ENCODE results near the gene C3orf52. TPM values are rescaled to one million over a fixed set of nuclear protein-coding genes. Genes with fewer than 3 reads are reported as not detected.

C3orf52 gene
- total RNA-seq, 1 experiment from 2014 or later, result 14.3 TPM

- Mint-ChIP-seq H3K27me3 (ENCODE audit: low read depth) (no peaks in the 10 kb centered on the region), H3K4me3 (no peak overlapping the region), H3K27ac (peak overlapping the region; percentile 65), H3K4me1 (peaks cover 59% of the 10 kb centered on the region), H3K36me3 (peaks cover 4% of the 10 kb centered on the region; the same call in 1 of the 2 replicates), H3K9me3 (no peaks in the 10 kb centered on the region)
- peak; percentile 51 for ATAC-seq
- ChIA-PET POLR2A (no interaction called here), CTCF (interaction anchor here (5.4 to 8.7 kb wide), 2 partner anchors 9 to 17 kb away, joined by 44 to 73 read pairs; no protein-coding TSS in a partner anchor)
- DNase-seq (ENCODE audit: low spot score), result no peak
- TF ChIP-seq SOX15 (CRISPR knock-in tag; IDR thresholded peaks at IDR 0.05) (no peak), IRF2 (CRISPR knock-in tag; IDR thresholded peaks at IDR 0.05; ENCODE audit: borderline replicate concordance, low read depth) (no peak), E2F1 (CRISPR knock-in tag; IDR thresholded peaks at IDR 0.05) (no peak), CREM (CRISPR knock-in tag; IDR thresholded peaks at IDR 0.05) (no peak), ZNF396 (CRISPR knock-in tag; IDR thresholded peaks at IDR 0.05; ENCODE audit: borderline replicate concordance) (no peak), CREB1 (CRISPR knock-in tag; IDR thresholded peaks at IDR 0.05) (no peak), NR2C2 (CRISPR knock-in tag; IDR thresholded peaks at IDR 0.05) (no peak), RELA (CRISPR knock-in tag; IDR thresholded peaks at IDR 0.05; ENCODE audit: borderline replicate concordance) (no peak)
- TF ChIP-seq, protein P1, sequence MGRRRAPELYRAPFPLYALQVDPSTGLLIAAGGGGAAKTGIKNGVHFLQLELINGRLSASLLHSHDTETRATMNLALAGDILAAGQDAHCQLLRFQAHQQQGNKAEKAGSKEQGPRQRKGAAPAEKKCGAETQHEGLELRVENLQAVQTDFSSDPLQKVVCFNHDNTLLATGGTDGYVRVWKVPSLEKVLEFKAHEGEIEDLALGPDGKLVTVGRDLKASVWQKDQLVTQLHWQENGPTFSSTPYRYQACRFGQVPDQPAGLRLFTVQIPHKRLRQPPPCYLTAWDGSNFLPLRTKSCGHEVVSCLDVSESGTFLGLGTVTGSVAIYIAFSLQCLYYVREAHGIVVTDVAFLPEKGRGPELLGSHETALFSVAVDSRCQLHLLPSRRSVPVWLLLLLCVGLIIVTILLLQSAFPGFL (CRISPR knock-in tag; IDR thresholded peaks at IDR 0.05; ENCODE audit: borderline replicate concordance), result no peak
- TF ChIP-seq, protein P2, sequence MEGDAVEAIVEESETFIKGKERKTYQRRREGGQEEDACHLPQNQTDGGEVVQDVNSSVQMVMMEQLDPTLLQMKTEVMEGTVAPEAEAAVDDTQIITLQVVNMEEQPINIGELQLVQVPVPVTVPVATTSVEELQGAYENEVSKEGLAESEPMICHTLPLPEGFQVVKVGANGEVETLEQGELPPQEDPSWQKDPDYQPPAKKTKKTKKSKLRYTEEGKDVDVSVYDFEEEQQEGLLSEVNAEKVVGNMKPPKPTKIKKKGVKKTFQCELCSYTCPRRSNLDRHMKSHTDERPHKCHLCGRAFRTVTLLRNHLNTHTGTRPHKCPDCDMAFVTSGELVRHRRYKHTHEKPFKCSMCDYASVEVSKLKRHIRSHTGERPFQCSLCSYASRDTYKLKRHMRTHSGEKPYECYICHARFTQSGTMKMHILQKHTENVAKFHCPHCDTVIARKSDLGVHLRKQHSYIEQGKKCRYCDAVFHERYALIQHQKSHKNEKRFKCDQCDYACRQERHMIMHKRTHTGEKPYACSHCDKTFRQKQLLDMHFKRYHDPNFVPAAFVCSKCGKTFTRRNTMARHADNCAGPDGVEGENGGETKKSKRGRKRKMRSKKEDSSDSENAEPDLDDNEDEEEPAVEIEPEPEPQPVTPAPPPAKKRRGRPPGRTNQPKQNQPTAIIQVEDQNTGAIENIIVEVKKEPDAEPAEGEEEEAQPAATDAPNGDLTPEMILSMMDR (IDR thresholded peaks at IDR 0.05), result no peak
These were observed 42.9 kb downstream of the C3orf52 start for GRCh38 chr3:112128843-112129727.

- DNase-seq (ENCODE audit: low spot score) (no peak), ATAC-seq (no peak)
- Mint-ChIP-seq H3K4me1 (peaks cover 59% of the 10 kb centered on the region), H3K9me3 (no peaks in the 10 kb centered on the region), H3K27me3 (ENCODE audit: low read depth) (no peaks in the 10 kb centered on the region), H3K36me3 (peaks cover 4% of the 10 kb centered on the region; the same call in 1 of the 2 replicates), H3K4me3 (no peak overlapping the region), H3K27ac (no peak overlapping the region)
- CTCF ChIA-PET, result interaction anchor here (8.7 kb wide), 1 partner anchor 18 kb away, joined by 73 read pairs; no protein-coding TSS in a partner anchor
- POLR2A ChIA-PET, result no interaction called here
- no peak for TF ChIP-seq SMAD3 (CRISPR knock-in tag; IDR thresholded peaks at IDR 0.05; ENCODE audit: borderline replicate concordance)
- TF ChIP-seq, protein P1 (CRISPR knock-in tag; IDR thresholded peaks at IDR 0.05; ENCODE audit: borderline replicate concordance), result no peak
- no peak for TF ChIP-seq MXD4 (CRISPR knock-in tag; IDR thresholded peaks at IDR 0.05; ENCODE audit: borderline replicate concordance)
- no peak for TF ChIP-seq GABPB1 (CRISPR knock-in tag; IDR thresholded peaks at IDR 0.05)
- TF ChIP-seq, protein P3, sequence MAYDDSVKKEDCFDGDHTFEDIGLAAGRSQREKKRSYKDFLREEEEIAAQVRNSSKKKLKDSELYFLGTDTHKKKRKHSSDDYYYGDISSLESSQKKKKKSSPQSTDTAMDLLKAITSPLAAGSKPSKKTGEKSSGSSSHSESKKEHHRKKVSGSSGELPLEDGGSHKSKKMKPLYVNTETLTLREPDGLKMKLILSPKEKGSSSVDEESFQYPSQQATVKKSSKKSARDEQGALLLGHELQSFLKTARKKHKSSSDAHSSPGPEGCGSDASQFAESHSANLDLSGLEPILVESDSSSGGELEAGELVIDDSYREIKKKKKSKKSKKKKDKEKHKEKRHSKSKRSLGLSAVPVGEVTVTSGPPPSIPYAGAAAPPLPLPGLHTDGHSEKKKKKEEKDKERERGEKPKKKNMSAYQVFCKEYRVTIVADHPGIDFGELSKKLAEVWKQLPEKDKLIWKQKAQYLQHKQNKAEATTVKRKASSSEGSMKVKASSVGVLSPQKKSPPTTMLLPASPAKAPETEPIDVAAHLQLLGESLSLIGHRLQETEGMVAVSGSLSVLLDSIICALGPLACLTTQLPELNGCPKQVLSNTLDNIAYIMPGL (CRISPR knock-in tag; IDR thresholded peaks at IDR 0.05), result no peak
- no peak for TF ChIP-seq ERG (CRISPR knock-in tag; IDR thresholded peaks at IDR 0.05)
- TF ChIP-seq ATF6 (CRISPR knock-in tag; IDR thresholded peaks at IDR 0.05), result no peak
- no peak for TF ChIP-seq HMGA2 (CRISPR knock-in tag; IDR thresholded peaks at IDR 0.05)
- no peak for TF ChIP-seq ATF3 (CRISPR knock-in tag; conservative IDR thresholded peaks at IDR 0.05)
- TF ChIP-seq NFYB (CRISPR knock-in tag; conservative IDR thresholded peaks at IDR 0.05; ENCODE audit: low read depth), result no peak
- TF ChIP-seq ELF4 (CRISPR knock-in tag; IDR thresholded peaks at IDR 0.05; ENCODE audit: low read depth), result no peak
These were observed 43.9 kb downstream of the C3orf52 start for GRCh38 chr3:112129925-112130637.

Measured in WTC11 (cell line).